ENCODE data around the gene NUDT4. TPM values are rescaled to one million over a fixed set of nuclear protein-coding genes. Genes with fewer than 3 reads are reported as not detected.

NUDT4 gene
- total RNA-seq, 3 donors from 2014 or later (not counting 1 experiment from before 2014, with no cell fraction given): 51.6 to 61.5 (median 52.2) TPM

- no peaks in the 10 kb centered on the region for H3K9me3 Mint-ChIP-seq
- H3K4me1 ChIP-seq (ENCODE audit: control insufficient read depth, insufficient read depth, low read length): peaks cover under 1% of the 10 kb centered on the region
- no peak overlapping the region for H3K4me3 ChIP-seq (ENCODE audit: low read length)
- H3K36me3 Mint-ChIP-seq: no peaks in the 10 kb centered on the region
- H3K36me3 ChIP-seq (ENCODE audit: control insufficient read depth, insufficient read depth, low read length): no peaks in the 10 kb centered on the region
- H3K4me3 Mint-ChIP-seq: no peak overlapping the region
- no peaks in the 10 kb centered on the region for H3K27me3 ChIP-seq (ENCODE audit: control insufficient read depth, insufficient read depth, low read length)
- H3K4me1 Mint-ChIP-seq: peaks cover 3% of the 10 kb centered on the region in 2 donors
- TF ChIP-seq, protein P1, sequence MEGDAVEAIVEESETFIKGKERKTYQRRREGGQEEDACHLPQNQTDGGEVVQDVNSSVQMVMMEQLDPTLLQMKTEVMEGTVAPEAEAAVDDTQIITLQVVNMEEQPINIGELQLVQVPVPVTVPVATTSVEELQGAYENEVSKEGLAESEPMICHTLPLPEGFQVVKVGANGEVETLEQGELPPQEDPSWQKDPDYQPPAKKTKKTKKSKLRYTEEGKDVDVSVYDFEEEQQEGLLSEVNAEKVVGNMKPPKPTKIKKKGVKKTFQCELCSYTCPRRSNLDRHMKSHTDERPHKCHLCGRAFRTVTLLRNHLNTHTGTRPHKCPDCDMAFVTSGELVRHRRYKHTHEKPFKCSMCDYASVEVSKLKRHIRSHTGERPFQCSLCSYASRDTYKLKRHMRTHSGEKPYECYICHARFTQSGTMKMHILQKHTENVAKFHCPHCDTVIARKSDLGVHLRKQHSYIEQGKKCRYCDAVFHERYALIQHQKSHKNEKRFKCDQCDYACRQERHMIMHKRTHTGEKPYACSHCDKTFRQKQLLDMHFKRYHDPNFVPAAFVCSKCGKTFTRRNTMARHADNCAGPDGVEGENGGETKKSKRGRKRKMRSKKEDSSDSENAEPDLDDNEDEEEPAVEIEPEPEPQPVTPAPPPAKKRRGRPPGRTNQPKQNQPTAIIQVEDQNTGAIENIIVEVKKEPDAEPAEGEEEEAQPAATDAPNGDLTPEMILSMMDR (IDR thresholded peaks at IDR 0.05): no peak
- ATAC-seq (no peak), DNase-seq (no peak)
- no peaks in the 10 kb centered on the region for H3K9me3 ChIP-seq (ENCODE audit: control insufficient read depth, insufficient read depth, low read length)
- H3K27ac ChIP-seq (ENCODE audit: low read length): no peak overlapping the region
- H3K27ac Mint-ChIP-seq: no peak overlapping the region
- H3K27me3 Mint-ChIP-seq (ENCODE audit: low read depth in 2 of 2): no peaks in the 10 kb centered on the region
- no CpG with 5 or more reads among the region's 2 CpGs for WGBS (ENCODE audit: insufficient coverage)
- intact Hi-C loops (cut with micrococcal nuclease): no loop called here
These were observed 18.9 kb upstream of the NUDT4 start for GRCh38 chr12:93358821-93359220.

DNA sequence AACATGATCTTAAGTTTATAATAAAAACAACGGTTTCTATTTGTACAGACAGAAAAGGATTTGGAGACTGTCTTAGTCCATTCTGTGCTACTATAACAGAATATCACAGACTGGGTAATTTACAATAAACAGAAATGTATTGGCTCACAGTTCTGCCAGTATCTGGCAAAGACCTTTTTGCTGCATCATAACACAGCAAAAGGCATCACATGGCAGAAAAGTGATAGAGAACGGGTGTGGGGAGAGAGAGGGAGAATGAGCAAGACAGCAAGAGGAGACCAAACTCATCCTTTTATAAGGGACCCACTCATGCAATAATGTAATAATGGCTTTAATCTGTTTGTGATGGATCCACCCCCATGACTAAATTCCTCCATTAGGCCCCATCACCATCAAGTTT lies 17.0 kb upstream of the NUDT4 start:
- Mint-ChIP-seq H3K9me3 (no peaks in the 10 kb centered on the region), H3K4me3 (no peak overlapping the region), H3K4me1 (peaks cover 6 to 10% of the 10 kb centered on the region in 2 donors), H3K36me3 (no peaks in the 10 kb centered on the region), H3K27me3 (ENCODE audit: low read depth in 2 of 2) (no peaks in the 10 kb centered on the region), H3K27ac (no peak overlapping the region)
- WGBS (ENCODE audit: insufficient coverage): no CpG with 5 or more reads among the region's 2 CpGs
- Histone ChIP-seq H3K4me3 (ENCODE audit: low read length) (no peak overlapping the region), H3K27me3 (ENCODE audit: control insufficient read depth, insufficient read depth, low read length) (no peaks in the 10 kb centered on the region), H3K9me3 (ENCODE audit: control insufficient read depth, insufficient read depth, low read length) (no peaks in the 10 kb centered on the region), H3K36me3 (ENCODE audit: control insufficient read depth, insufficient read depth, low read length) (no peaks in the 10 kb centered on the region), H3K27ac (ENCODE audit: low read length) (no peak overlapping the region), H3K4me1 (ENCODE audit: control insufficient read depth, insufficient read depth, low read length) (peaks cover 8% of the 10 kb centered on the region)
- DNase-seq (no peak), ATAC-seq (no peak)
- TF ChIP-seq, protein P1 (IDR thresholded peaks at IDR 0.05): no peak
- intact Hi-C loops (cut with micrococcal nuclease): no loop called here

DNA sequence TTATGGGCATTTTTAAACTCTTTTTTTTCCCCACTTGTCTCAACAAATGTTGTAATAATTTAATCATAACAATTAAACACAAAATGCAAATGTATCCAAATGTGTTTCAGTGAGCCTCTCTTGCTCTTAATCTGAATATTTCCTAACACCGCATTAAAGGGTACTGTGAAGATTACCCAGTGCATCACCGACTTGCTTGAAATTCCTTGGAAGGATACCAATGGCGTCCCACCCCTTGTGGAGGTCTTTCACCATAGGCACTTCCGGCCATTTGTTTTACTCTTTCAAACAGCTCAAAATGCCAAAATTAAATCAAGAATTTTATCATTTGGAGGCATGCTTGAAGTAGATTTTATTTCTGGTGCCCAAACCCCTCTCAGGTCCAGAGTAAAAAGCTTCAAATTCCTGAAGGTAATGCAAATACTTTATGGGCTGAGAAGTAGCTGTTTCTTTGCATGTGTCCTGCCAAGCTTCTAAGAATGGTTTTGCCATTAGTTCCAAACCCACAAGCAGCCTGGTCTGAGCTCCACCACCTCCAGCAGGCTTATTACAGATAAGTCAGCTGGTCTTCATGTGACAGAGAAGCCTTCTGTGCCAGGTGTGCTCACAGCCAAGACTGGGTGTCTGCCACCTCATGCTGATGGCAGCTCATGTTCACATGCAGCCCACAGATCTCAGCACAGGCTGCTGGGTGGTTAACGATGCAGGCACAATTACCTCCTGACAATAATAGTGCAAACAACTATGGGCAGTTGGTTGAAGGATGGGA lies 16.4 kb upstream of the NUDT4 start:
- peaks cover 8% of the 10 kb centered on the region for H3K4me1 ChIP-seq (ENCODE audit: control insufficient read depth, insufficient read depth, low read length)
- H3K4me3 Mint-ChIP-seq: no peak overlapping the region
- intact Hi-C loops (cut with micrococcal nuclease): no loop called here
- H3K9me3 ChIP-seq (ENCODE audit: control insufficient read depth, insufficient read depth, low read length): no peaks in the 10 kb centered on the region
- DNase-seq: no peak
- WGBS (ENCODE audit: insufficient coverage): 95% methylated on average over 4 of the region's 5 CpGs
- no peak overlapping the region for H3K27ac Mint-ChIP-seq
- peaks cover 6 to 10% of the 10 kb centered on the region in 2 donors for H3K4me1 Mint-ChIP-seq
- TF ChIP-seq, protein P1 (IDR thresholded peaks at IDR 0.05): no peak
- no peaks in the 10 kb centered on the region for H3K36me3 ChIP-seq (ENCODE audit: control insufficient read depth, insufficient read depth, low read length)
- H3K27me3 ChIP-seq (ENCODE audit: control insufficient read depth, insufficient read depth, low read length): no peaks in the 10 kb centered on the region
- no peak overlapping the region for H3K4me3 ChIP-seq (ENCODE audit: low read length)
- no peak overlapping the region for H3K27ac ChIP-seq (ENCODE audit: low read length)
- no peaks in the 10 kb centered on the region for H3K36me3 Mint-ChIP-seq
- no peaks in the 10 kb centered on the region for H3K9me3 Mint-ChIP-seq
- no peaks in the 10 kb centered on the region for H3K27me3 Mint-ChIP-seq (ENCODE audit: low read depth in 2 of 2)
- ATAC-seq: no peak
